ENCODE measurements around the gene SERGEF.
A peak's percentile ranks its signal among the peaks of the same experiment; 100 is the strongest.

The SERGEF gene

DNA sequence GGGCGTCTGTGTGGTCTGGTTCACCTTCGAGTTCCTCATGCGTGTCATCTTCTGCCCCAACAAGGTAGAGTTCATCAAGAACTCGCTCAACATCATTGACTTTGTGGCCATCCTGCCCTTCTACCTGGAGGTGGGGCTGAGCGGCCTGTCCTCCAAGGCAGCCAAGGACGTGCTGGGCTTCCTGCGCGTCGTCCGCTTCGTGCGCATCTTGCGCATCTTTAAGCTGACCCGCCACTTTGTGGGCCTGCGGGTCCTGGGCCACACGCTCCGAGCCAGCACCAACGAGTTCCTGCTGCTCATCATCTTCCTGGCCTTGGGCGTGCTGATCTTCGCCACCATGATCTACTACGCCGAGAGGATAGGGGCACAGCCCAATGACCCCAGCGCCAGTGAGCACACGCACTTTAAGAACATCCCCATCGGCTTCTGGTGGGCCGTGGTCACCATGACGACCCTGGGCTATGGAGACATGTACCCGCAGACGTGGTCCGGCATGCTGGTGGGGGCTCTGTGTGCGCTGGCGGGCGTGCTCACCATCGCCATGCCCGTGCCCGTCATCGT is 240.9 kb downstream of the SERGEF start:
- H3K4me3 ChIP-seq (ENCODE audit: low read depth, low read length), result no peak overlapping the region
- TF ChIP-seq, protein P1, sequence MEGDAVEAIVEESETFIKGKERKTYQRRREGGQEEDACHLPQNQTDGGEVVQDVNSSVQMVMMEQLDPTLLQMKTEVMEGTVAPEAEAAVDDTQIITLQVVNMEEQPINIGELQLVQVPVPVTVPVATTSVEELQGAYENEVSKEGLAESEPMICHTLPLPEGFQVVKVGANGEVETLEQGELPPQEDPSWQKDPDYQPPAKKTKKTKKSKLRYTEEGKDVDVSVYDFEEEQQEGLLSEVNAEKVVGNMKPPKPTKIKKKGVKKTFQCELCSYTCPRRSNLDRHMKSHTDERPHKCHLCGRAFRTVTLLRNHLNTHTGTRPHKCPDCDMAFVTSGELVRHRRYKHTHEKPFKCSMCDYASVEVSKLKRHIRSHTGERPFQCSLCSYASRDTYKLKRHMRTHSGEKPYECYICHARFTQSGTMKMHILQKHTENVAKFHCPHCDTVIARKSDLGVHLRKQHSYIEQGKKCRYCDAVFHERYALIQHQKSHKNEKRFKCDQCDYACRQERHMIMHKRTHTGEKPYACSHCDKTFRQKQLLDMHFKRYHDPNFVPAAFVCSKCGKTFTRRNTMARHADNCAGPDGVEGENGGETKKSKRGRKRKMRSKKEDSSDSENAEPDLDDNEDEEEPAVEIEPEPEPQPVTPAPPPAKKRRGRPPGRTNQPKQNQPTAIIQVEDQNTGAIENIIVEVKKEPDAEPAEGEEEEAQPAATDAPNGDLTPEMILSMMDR (IDR thresholded peaks at IDR 0.05; ENCODE audit: low read depth, low read length), result no peak

DNA sequence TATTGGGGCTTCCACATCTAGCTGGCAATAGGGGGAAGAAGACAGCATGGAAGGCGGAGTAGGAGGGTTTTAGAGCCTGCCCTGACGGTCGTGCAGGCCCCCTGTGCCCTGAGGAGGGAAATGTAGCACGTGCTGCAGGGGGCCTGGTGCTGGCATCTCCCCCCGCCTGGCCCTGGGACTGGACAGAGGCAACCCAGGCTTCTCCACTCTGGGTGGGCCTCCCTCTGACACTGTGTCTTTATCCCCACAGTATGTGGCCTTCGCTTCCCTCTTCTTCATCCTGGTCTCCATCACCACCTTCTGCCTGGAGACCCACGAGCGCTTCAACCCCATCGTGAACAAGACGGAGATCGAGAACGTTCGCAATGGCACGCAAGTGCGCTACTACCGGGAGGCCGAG is 241.4 kb downstream of the SERGEF start:
- H3K4me3 ChIP-seq (ENCODE audit: low read depth, low read length), result no peak overlapping the region
- TF ChIP-seq, protein P1 (IDR thresholded peaks at IDR 0.05; ENCODE audit: low read depth, low read length), result no peak

DNA sequence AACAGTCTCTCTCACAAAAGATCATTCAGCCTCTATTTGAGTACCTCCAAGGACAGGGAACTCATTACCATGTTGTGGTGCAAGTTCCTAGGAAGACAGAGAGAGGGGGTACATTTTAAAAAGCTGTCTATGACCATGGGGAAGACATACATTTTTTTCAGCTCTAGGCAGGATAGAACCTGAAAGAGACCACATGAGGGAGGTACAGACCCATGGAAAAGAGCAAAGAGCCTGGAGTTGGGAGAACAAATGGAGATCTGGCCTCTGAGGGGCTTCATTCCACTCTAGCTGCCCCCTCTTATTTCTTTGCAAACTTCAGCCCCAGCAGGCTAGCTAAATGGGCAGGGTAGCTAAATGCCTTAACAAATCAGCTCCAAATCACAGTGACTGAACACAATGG is 241.9 kb downstream of the SERGEF start:
- TF ChIP-seq, protein P1 (IDR thresholded peaks at IDR 0.05; ENCODE audit: low read depth, low read length), result 0 out of 2 replicates have a peak, but pooled peaks have one; percentile 15
- no peak overlapping the region for H3K4me3 ChIP-seq (ENCODE audit: low read depth, low read length)

DNA sequence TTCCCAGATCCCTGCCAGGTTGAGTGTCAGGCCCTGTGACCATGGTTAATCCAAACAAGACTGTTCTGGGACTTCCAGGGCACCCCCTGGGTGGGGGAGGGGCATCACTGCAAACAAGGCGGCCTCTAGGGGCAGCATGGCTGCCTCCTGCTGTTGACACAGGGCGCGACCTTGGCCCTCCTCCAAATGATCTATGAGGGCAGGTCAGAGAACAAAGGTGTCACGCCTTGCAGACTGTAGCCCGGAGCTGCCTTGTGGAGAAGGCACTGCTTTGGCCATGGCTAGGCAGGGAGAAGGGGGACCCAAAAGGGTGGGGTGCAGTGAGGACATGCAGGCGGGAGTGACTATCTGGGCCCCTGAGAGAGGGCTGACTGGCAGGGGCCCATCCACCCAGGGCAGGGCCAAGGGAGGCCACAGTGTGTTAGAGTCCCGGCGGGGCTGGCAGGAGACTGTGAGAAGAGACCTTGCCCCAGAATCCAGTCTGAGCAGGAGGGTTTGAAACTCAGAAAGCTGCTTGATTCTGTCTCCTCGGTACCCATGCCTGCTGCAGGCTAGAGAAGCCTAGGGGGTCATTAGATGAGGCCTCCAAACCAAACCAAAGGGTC is 242.7 kb downstream of the SERGEF start:
- TF ChIP-seq, protein P1 (IDR thresholded peaks at IDR 0.05; ENCODE audit: low read depth, low read length), result no peak
- no peak overlapping the region for H3K4me3 ChIP-seq (ENCODE audit: low read depth, low read length)

DNA sequence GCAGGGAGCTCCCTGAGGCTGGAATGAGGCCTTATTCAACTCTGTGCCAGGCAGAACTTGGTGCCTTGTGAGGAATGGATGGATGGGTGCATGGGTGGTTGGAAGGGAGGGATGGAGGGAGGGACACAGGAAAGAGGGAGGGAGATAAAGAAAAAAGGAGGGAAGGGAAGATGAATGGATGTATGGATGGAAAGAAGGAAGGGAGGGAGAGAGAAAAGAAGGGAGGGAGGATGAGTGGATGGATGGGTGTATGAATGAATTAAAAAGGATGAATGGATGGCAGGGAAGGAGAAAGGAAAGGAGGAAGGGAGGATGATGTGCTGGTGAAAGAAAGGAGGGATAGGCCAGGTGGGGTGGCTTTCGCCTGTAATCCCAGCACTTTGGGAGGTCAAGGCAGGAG is 243.6 kb downstream of the SERGEF start:
- TF ChIP-seq, protein P1 (IDR thresholded peaks at IDR 0.05; ENCODE audit: low read depth, low read length), result no peak

DNA sequence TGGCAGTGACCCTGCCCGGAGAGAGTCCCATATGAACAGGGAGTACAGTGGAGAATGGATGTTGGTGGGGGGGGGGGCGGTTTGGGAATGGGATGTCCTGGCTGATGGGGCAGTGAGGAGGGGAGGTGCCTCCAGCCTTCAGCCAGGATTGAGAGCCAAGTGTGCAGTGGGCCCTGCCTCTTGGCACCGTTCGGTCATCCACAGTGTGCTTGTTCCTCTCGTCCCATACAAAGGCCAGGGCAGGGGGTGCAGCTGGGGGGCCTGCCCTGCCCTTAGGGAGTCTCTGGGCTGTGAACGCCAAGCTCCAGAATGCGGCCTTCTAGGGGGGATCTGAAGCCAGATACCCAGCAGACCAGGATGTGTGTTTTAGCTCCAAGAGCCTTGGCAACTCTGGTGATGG is 244.3 kb downstream of the SERGEF start:
- no peak overlapping the region for H3K4me3 ChIP-seq (ENCODE audit: low read depth, low read length)
- TF ChIP-seq, protein P1 (IDR thresholded peaks at IDR 0.05; ENCODE audit: low read depth, low read length), result no peak

More for the DNA sequence above, 243.6 kb downstream of the SERGEF start:
- no peak overlapping the region for H3K4me3 ChIP-seq (ENCODE audit: low read depth, low read length)

DNA sequence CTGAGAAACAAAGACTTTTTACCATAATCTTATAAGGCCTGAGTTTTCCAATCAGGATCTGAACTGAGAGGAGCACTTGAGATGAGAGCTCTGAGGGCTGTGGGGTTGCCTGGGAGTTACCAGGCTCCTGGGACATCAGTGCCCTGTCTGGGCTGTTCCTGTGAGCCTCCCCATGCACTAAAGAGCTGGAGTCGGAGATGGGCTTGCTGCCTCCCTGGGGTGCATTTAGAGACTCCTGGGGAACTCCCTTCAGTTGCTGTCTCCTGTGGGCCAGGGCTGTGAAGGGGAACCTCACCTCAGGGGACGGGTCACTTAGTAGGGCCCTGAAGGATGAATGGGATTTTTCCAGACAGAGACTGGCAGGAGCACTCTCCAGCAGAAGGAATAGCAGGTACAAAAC is 244.9 kb downstream of the SERGEF start:
- H3K4me3 ChIP-seq (ENCODE audit: low read depth, low read length), result no peak overlapping the region
- TF ChIP-seq, protein P1 (IDR thresholded peaks at IDR 0.05; ENCODE audit: low read depth, low read length), result no peak

All from WI38 (cell line).